ENCODE data around the gene SPTBN5. TPM values are rescaled to one million over a fixed set of nuclear protein-coding genes. Genes with fewer than 3 reads are reported as not detected.

SPTBN5 gene
- total and polyA plus RNA-seq, 10 of the 15 experiments (the other 5 are each of a cell fraction or from before 2014, with no cell fraction given), result under 0.01 to 0.18 (median 0.04) TPM; not detected in 4

- TF ChIP-seq IRF5 (IDR thresholded peaks at IDR 0.05; ENCODE audit: borderline replicate concordance) (peak; percentile 68; the same call in 1 of the 2 replicates), IRF3 (IDR thresholded peaks at IDR 0.05) (no peak), HDGF (IDR thresholded peaks at IDR 0.05) (no peak), NR2C1 (IDR thresholded peaks at IDR 0.05) (no peak), PRDM15 (CRISPR knock-in tag; IDR thresholded peaks at IDR 0.05) (no peak), MTA2 (IDR thresholded peaks at IDR 0.05; ENCODE audit: low read depth) (peak; percentile 70), IRF4 (IDR thresholded peaks at IDR 0.05; ENCODE audit: low read depth, low read length) (peak; percentile 52), ZNF687 (IDR thresholded peaks at IDR 0.05) (no peak), BCLAF1 (IDR thresholded peaks at IDR 0.05) (no peak), NFYB (IDR thresholded peaks at IDR 0.05; ENCODE audit: insufficient read depth, low read depth, low read length) (no peak), BHLHE40 (IDR thresholded peaks at IDR 0.05; ENCODE audit: borderline replicate concordance in 1 of 2, low read depth in 2 of 2, low read length in 1 of 2) (peak; percentile 52 to 76; a peak in 1 of 4 replicates), ZNF24 (IDR thresholded peaks at IDR 0.05) (no peak), EP300 (IDR thresholded peaks at IDR 0.05; ENCODE audit: borderline replicate concordance in 1 of 2, control insufficient read depth in 1 of 2, low read depth in 2 of 2, low read length in 2 of 2) (peak; percentile 51 to 61; a peak in 2 of 4 replicates), BCL11A (IDR thresholded peaks at IDR 0.05; ENCODE audit: low read depth, low read length) (peak; percentile 54), BRCA1 (IDR thresholded peaks at IDR 0.05; ENCODE audit: low read depth, low read length) (no peak), BMI1 (IDR thresholded peaks at IDR 0.05; ENCODE audit: borderline replicate concordance) (no peak), CBFB (IDR thresholded peaks at IDR 0.05; ENCODE audit: low read depth) (peak; percentile 81; the same call in 1 of the 2 replicates)
Measured at GRCh38 chr15:41935566-41936020, 41.7 kb upstream of the SPTBN5 start (continued).

All from GM12878 (cell line).